Sigmoid colon (tissue), 7 donors: ENCODE results near the gene PLCH1. TPM values are rescaled to one million over a fixed set of nuclear protein-coding genes. Genes with fewer than 3 reads are reported as not detected.

Experiments
- DNase-seq: peaks from one replicate; pipeline ENCODE4 v3.0.0-alpha.2; 2019
- H3K27ac ChIP-seq, 4 donors: fragments of 200-600 bp; sonication (generic); one replicate each; pipeline ENCODE4 v1.5.1; 2016 to 2019; ENCODE audit warnings: mild to moderate bottlenecking in 1 of 4
- H3K27me3 ChIP-seq, 3 donors: fragments of 200-600 bp; sonication (generic); one replicate each; pipeline ENCODE4 v1.5.1; 2019; ENCODE audit warnings: mild to moderate bottlenecking in 1 of 3
- H3K36me3 ChIP-seq, 4 donors: fragments of 200-600 bp; sonication (generic); one replicate each; pipeline ENCODE4 v1.5.1; 2016 to 2019
- H3K4me1 ChIP-seq, 4 donors: fragments of 200-600 bp; sonication (generic); one replicate each; pipeline ENCODE4 v1.5.1; 2017 to 2019
- H3K4me3 ChIP-seq, 4 donors: fragments of 200-600 bp; sonication (generic); one replicate each; pipeline ENCODE4 v1.5.1; 2017 to 2019; ENCODE audit warnings: mild to moderate bottlenecking in 2 of 4, moderate library complexity in 1 of 4
- H3K9me3 ChIP-seq, 4 donors: fragments of 200-600 bp in 3 of 4; sonication (generic) in 3 of 4; one replicate each; pipeline versions ENCODE4 v1.5.1 to v1.6.1; 2013 to 2019
- EP300 ChIP-seq, 4 donors: sonication (generic); formaldehyde crosslinking; IDR thresholded peaks; one replicate each; pipeline ENCODE4 v1.6.1; 2017; ENCODE audit warnings: antibody characterized with exemption in 4 of 4
- POLR2A ChIP-seq, 2 donors: fragments of 450-650 bp; IDR thresholded peaks; one replicate each; pipeline ENCODE4 v1.6.1; 2016; ENCODE audit warnings: antibody characterized with exemption in 2 of 2, mild to moderate bottlenecking in 2 of 2, moderate library complexity in 2 of 2
- POLR2AphosphoS5 ChIP-seq, 4 donors: sonication (generic); formaldehyde crosslinking; IDR thresholded peaks; one replicate each; pipeline ENCODE4 v1.6.1; 2017; ENCODE audit warnings: antibody characterized with exemption in 4 of 4
- WGBS, 2 donors: extraction: QIAGEN DNeasy Blood & Tissue Kit; methylation state at CpG; one replicate each; pipeline ENCODE4 v1.1.7; 2013; 5-methylcytosine and 5-hydroxymethylcytosine counted together
- intact Hi-C: fragments of 100-400 bp; cut with DNase I; formaldehyde crosslinking; loops from one replicate; pipeline ENCODE4 v1.15.1; 2023
- polyA plus RNA-seq, 3 donors: library from polyadenylated mRNA; stranded (reverse); fragments of 200-250 nt; gene quantifications; one replicate each; pipeline ENCODE4 v1.2.3, GENCODE V29; 2013
- total RNA-seq, 4 donors: library from RNA; depleted of rRNA; stranded (reverse); fragments of >200 nt; gene quantifications; one replicate each; pipeline ENCODE4 v1.1.0, GENCODE V29; 2016
- TF ChIP-seq, protein P1 (sequence below), 4 experiments: fragments of 450-650 bp in 3 of 4; fragments of 200-600 bp in 1 of 4; IDR thresholded peaks; one replicate each; pipeline ENCODE4 v1.5.1; 2016 to 2019; ENCODE audit warnings: antibody characterized with exemption in 4 of 4, mild to moderate bottlenecking in 3 of 4, moderate library complexity in 2 of 4
- donor health status: healthy with polysubstance abuse.
- donor health status: Bipolar disorder and iron deficiency.
- donor health status: healthy.

Gene PLCH1
- total and polyA plus RNA-seq, 7 donors = 0.36 to 1.9 (median 0.83) TPM

DNA sequence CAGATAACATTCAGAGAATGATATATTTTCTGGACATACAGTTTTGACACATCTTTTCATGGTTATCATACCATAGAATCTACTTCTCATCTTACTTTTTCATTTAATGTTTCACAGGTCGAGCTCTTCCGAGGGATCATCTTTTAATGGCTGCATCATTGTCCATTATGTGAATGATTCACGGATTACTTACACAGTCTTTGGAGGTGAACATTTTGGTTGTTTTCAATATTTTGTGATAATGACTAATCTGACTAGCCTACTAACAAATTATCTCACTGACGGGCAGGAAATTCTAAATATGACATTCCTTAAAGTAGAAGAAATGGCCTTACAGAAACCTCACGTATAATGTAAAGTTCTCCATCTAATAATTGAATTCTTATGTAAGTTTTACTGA, 242.2 kb downstream of the PLCH1 start:
- TF ChIP-seq POLR2A (IDR thresholded peaks at IDR 0.05) (no peak), POLR2AphosphoS5 (IDR thresholded peaks at IDR 0.05) (no peak), EP300 (IDR thresholded peaks at IDR 0.05) (no peak)
- TF ChIP-seq, protein P1, sequence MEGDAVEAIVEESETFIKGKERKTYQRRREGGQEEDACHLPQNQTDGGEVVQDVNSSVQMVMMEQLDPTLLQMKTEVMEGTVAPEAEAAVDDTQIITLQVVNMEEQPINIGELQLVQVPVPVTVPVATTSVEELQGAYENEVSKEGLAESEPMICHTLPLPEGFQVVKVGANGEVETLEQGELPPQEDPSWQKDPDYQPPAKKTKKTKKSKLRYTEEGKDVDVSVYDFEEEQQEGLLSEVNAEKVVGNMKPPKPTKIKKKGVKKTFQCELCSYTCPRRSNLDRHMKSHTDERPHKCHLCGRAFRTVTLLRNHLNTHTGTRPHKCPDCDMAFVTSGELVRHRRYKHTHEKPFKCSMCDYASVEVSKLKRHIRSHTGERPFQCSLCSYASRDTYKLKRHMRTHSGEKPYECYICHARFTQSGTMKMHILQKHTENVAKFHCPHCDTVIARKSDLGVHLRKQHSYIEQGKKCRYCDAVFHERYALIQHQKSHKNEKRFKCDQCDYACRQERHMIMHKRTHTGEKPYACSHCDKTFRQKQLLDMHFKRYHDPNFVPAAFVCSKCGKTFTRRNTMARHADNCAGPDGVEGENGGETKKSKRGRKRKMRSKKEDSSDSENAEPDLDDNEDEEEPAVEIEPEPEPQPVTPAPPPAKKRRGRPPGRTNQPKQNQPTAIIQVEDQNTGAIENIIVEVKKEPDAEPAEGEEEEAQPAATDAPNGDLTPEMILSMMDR (IDR thresholded peaks at IDR 0.05) = no peak
- Histone ChIP-seq H3K36me3 (no peaks in the 10 kb centered on the region), H3K27me3 (no peaks in the 10 kb centered on the region), H3K27ac (no peak overlapping the region), H3K4me3 (no peak overlapping the region), H3K9me3 (no peaks in the 10 kb centered on the region), H3K4me1 (no peaks in the 10 kb centered on the region)
- 86 to 95% methylated on average over 5 of the region's 5 CpGs for WGBS, 2 donors
- intact Hi-C loops = no loop called here
- no peak for DNase-seq

DNA sequence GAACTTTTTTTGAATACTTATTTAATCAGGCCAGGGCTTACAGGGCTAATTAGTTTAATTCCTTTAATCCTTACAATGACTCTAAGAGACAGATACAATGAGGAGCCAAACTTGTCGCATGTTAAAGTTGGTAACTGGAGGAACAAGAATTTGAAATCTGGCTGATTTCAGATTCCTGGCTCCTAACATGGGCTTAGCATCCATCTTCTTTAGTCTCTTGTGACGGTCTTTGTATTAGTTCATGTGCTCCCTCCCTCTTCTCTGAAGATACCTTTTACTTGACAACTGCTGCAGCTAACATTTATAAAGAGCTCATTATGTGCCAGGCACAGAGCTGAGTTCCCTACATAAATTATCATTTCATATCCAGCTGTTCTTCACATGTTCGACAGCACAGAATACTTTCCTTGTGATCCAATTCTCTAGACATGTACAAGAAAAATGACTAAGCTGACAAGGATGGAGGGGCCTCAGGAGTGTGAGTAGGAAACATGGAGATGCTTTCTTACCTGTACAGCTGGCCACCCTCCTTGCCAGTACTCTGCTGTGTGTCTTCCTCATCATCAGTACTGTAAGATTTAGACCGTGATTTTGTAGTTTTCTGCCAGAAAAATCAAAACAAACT, 244.6 kb downstream of the PLCH1 start:
- WGBS, 2 donors = 82 to 93% methylated on average over 4 of the region's 4 CpGs
- H3K9me3 ChIP-seq = no peaks in the 10 kb centered on the region
- no peak overlapping the region for H3K4me3 ChIP-seq
- no peak for DNase-seq
- TF ChIP-seq POLR2A (IDR thresholded peaks at IDR 0.05) = no peak
- TF ChIP-seq EP300 (IDR thresholded peaks at IDR 0.05) = no peak
- no peak for TF ChIP-seq POLR2AphosphoS5 (IDR thresholded peaks at IDR 0.05)
- TF ChIP-seq, protein P1 (IDR thresholded peaks at IDR 0.05) = no peak
- no peaks in the 10 kb centered on the region for H3K4me1 ChIP-seq
- H3K36me3 ChIP-seq = no peaks in the 10 kb centered on the region
- intact Hi-C loops = no loop called here
- H3K27me3 ChIP-seq = no peaks in the 10 kb centered on the region
- H3K27ac ChIP-seq = no peak overlapping the region

DNA sequence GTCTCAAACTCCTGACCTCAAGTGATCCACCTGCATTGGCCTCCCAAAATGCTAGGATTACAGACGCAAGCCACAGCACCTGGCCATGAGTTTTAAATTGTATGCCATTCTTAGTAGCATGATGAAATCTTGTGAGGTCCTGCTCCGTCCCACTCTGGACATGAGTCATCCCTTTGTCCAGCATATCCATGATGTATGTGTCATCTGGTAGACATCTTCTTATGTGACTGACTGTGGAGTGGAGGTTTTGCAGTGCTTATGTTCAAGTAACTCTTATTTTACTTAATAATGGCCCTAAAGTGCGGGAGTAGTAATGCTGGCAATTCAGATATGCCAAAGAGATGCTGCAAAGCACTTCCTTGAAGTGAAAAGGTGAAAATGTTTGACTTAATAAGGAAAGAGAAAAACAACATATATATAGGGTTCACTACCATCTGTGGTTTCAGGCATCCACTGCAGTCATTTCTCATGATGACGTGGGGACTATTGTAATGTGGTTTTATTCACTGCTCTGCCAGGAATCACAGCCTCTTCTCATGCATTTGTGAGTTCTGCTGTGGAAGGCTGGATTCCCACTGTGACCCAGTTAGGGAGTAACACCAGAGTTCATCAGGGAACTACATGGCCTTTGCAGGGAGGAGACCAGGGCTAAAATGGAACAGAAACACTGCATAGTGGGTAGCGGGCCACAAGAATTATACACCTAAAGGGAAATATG, 246.8 kb downstream of the PLCH1 start:
- intact Hi-C loops = no loop called here
- no peak overlapping the region for H3K4me3 ChIP-seq
- no peaks in the 10 kb centered on the region for H3K36me3 ChIP-seq
- TF ChIP-seq, protein P1 (IDR thresholded peaks at IDR 0.05) = no peak
- TF ChIP-seq EP300 (IDR thresholded peaks at IDR 0.05) (no peak), POLR2AphosphoS5 (IDR thresholded peaks at IDR 0.05) (no peak), POLR2A (IDR thresholded peaks at IDR 0.05) (no peak)
- WGBS, 2 donors = 89 to 91% methylated on average over 5 of the region's 5 CpGs
- H3K27ac ChIP-seq = no peak overlapping the region
- DNase-seq = no peak
- H3K4me1 ChIP-seq = no peaks in the 10 kb centered on the region
- H3K9me3 ChIP-seq = no peaks in the 10 kb centered on the region
- no peaks in the 10 kb centered on the region for H3K27me3 ChIP-seq

DNA sequence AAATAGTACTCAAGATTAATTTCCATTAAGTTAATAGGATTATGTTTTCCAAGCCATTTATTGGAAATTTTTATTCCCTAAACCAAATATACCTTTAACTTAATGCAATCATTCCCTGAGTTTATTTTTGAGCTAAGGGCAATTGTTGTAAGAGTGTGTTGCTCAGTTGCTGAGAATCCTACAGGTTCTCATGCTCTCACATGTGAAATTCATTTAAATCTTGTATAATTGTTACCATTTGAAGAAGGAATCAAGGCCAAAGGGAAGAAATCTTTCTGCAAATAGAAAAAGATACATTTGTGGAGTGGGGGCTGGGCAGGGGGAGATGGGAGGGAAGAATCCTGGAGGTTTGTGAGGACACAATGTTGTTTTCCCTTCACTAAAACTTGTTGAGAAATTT, 248.7 kb downstream of the PLCH1 start:
- TF ChIP-seq, protein P1 (IDR thresholded peaks at IDR 0.05) = no peak
- no peaks in the 10 kb centered on the region for H3K27me3 ChIP-seq
- no peak for DNase-seq
- H3K9me3 ChIP-seq = no peaks in the 10 kb centered on the region
- H3K4me1 ChIP-seq = no peaks in the 10 kb centered on the region
- intact Hi-C loops = no loop called here
- H3K4me3 ChIP-seq = no peak overlapping the region
- no peak overlapping the region for H3K27ac ChIP-seq
- no peaks in the 10 kb centered on the region for H3K36me3 ChIP-seq

DNA sequence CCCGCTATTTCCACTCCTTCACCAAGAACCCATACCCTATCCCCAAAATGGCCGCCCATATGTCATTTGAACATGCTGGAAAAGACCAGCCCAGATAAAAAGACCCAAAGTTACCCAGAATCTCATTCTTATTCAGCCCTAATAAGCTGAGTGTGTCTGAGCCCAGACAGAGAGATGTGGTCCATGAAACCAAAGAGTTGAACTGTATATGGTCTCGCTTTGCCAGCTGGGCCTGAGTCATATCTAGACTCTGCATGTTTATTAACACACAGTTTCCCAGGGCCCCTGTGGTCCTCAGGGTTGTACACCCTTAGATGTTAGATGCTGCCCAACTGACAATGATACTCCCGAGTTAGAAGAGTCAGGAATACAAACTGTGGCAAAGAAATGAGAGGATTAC, 249.5 kb downstream of the PLCH1 start:
- intact Hi-C loops = no loop called here
- H3K27ac ChIP-seq = no peak overlapping the region
- no peaks in the 10 kb centered on the region for H3K27me3 ChIP-seq
- H3K4me3 ChIP-seq = no peak overlapping the region
- H3K9me3 ChIP-seq = no peaks in the 10 kb centered on the region
- no peaks in the 10 kb centered on the region for H3K4me1 ChIP-seq
- DNase-seq = no peak
- TF ChIP-seq POLR2AphosphoS5 (IDR thresholded peaks at IDR 0.05) = no peak
- TF ChIP-seq EP300 (IDR thresholded peaks at IDR 0.05) = no peak
- TF ChIP-seq, protein P1 (IDR thresholded peaks at IDR 0.05) = no peak
- TF ChIP-seq POLR2A (IDR thresholded peaks at IDR 0.05) = no peak
- H3K36me3 ChIP-seq = no peaks in the 10 kb centered on the region
- 88 to 92% methylated on average over 4 of the region's 4 CpGs for WGBS, 2 donors
